ENCODE results near the gene CRK. TPM values are rescaled to one million over a fixed set of nuclear protein-coding genes. Genes with fewer than 3 reads are reported as not detected.

The CRK gene
- polyA plus RNA-seq, 3 donors: 22.3 to 28.0 (median 26.5) TPM

GRCh38 chr17:1475321-1475854 lies 19.4 kb upstream of the CRK start:
- H3K9me3 ChIP-seq (replicated peaks in 1 of 2; ENCODE audit: control insufficient read depth in 1 of 2, insufficient read depth in 1 of 2, low read length in 2 of 2): no peaks in the 10 kb centered on the region
- no peak for TF ChIP-seq CTCF (IDR thresholded peaks at IDR 0.05)
- no peak for DNase-seq
- Mint-ChIP-seq H3K4me1 (peaks cover 9% of the 10 kb centered on the region), H3K27me3 (ENCODE audit: low read depth in 3 of 3) (peaks cover 35 to 58% (median 37%) of the 10 kb centered on the region in 3 donors), H3K4me3 (no peak overlapping the region), H3K27ac (no peak overlapping the region), H3K36me3 (peaks cover 12 to 14% of the 10 kb centered on the region in 2 donors), H3K9me3 (peaks cover 0 to 2% (median 0%) of the 10 kb centered on the region in 7 donors)
- H3K36me3 ChIP-seq (replicated peaks in 1 of 2; ENCODE audit: control insufficient read depth in 1 of 2, insufficient read depth in 2 of 2, low read length in 2 of 2): no peaks in the 10 kb centered on the region
- H3K4me2 ChIP-seq (replicated peaks; ENCODE audit: extremely low read depth, low read length, poor library complexity, severe bottlenecking): no peak overlapping the region
- intact Hi-C loops (cut with micrococcal nuclease): no loop called here
- H2AFZ ChIP-seq (ENCODE audit: insufficient read depth, low read depth, low read length, poor library complexity, severe bottlenecking): no peak overlapping the region
- H3K9ac ChIP-seq (ENCODE audit: insufficient read depth, low read length, poor library complexity, severe bottlenecking): no peak overlapping the region
- H3K27ac ChIP-seq (ENCODE audit: low read depth in 1 of 2, low read length in 2 of 2): no peak overlapping the region
- peaks cover 0 to 23% of the 10 kb centered on the region in 2 donors for H3K27me3 ChIP-seq (ENCODE audit: control insufficient read depth in 2 of 2, insufficient read depth in 2 of 2, low read length in 2 of 2)
- H3K79me2 ChIP-seq (ENCODE audit: insufficient read depth, low read length): no peaks in the 10 kb centered on the region
- no peaks in the 10 kb centered on the region for H4K20me1 ChIP-seq (ENCODE audit: insufficient read depth, low read length)
- H3K4me1 ChIP-seq (ENCODE audit: control insufficient read depth in 1 of 2, insufficient read depth in 2 of 2, low read length in 2 of 2): peaks cover 2% of the 10 kb centered on the region in 2 donors
- 90% methylated on average over 14 of the region's 15 CpGs for WGBS (ENCODE audit: insufficient coverage)
- H3K4me3 ChIP-seq (replicated peaks in 1 of 3; ENCODE audit: low read depth in 2 of 3, low read length in 3 of 3): no peak overlapping the region

- Histone ChIP-seq H2AFZ (ENCODE audit: insufficient read depth, low read depth, low read length, poor library complexity, severe bottlenecking) (no peak overlapping the region), H3K79me2 (ENCODE audit: insufficient read depth, low read length) (no peaks in the 10 kb centered on the region), H3K36me3 (replicated peaks in 1 of 2; ENCODE audit: control insufficient read depth in 1 of 2, insufficient read depth in 2 of 2, low read length in 2 of 2) (no peaks in the 10 kb centered on the region), H4K20me1 (ENCODE audit: insufficient read depth, low read length) (no peaks in the 10 kb centered on the region), H3K4me3 (replicated peaks in 1 of 3; ENCODE audit: low read depth in 2 of 3, low read length in 3 of 3) (no peak overlapping the region), H3K9ac (ENCODE audit: insufficient read depth, low read length, poor library complexity, severe bottlenecking) (no peak overlapping the region), H3K4me2 (replicated peaks; ENCODE audit: extremely low read depth, low read length, poor library complexity, severe bottlenecking) (no peak overlapping the region), H3K4me1 (ENCODE audit: control insufficient read depth in 1 of 2, insufficient read depth in 2 of 2, low read length in 2 of 2) (peaks cover 5 to 6% of the 10 kb centered on the region in 2 donors), H3K27ac (ENCODE audit: low read depth in 1 of 2, low read length in 2 of 2) (no peak overlapping the region), H3K27me3 (ENCODE audit: control insufficient read depth in 2 of 2, insufficient read depth in 2 of 2, low read length in 2 of 2) (peaks cover 0 to 29% of the 10 kb centered on the region in 2 donors), H3K9me3 (replicated peaks in 1 of 2; ENCODE audit: control insufficient read depth in 1 of 2, insufficient read depth in 1 of 2, low read length in 2 of 2) (no peaks in the 10 kb centered on the region)
- Mint-ChIP-seq H3K4me1 (peaks cover 10% of the 10 kb centered on the region), H3K36me3 (peaks cover 9 to 12% of the 10 kb centered on the region in 2 donors), H3K9me3 (peaks cover 0 to 2% (median 0%) of the 10 kb centered on the region in 7 donors), H3K27ac (no peak overlapping the region), H3K27me3 (ENCODE audit: low read depth in 3 of 3) (peaks cover 33 to 59% (median 40%) of the 10 kb centered on the region in 3 donors), H3K4me3 (no peak overlapping the region)
- no peak for DNase-seq
- 88% methylated on average over 24 of the region's 31 CpGs for WGBS (ENCODE audit: insufficient coverage)
- intact Hi-C loops (cut with micrococcal nuclease): no loop called here
- TF ChIP-seq CTCF (IDR thresholded peaks at IDR 0.05): no peak
Observed at GRCh38 chr17:1474402-1475189, 18.6 kb upstream of the CRK start.
